ENCODE results near the gene MRPL46.

The MRPL46 gene

GRCh38 chr15:88505721-88506120, 38.5 kb upstream of the MRPL46 start:
- no peak overlapping the region for H3K4me3 ChIP-seq (ENCODE audit: insufficient read depth in 1 of 2, low read depth in 1 of 2, low read length in 2 of 2)
- H4K91ac ChIP-seq (ENCODE audit: low read length), result no peak overlapping the region
- H2BK120ac ChIP-seq (ENCODE audit: low read depth, low read length), result no peak overlapping the region
- no peaks in the 10 kb centered on the region for H3K27me3 ChIP-seq (ENCODE audit: control insufficient read depth in 1 of 2, insufficient read depth in 1 of 2, low read length in 2 of 2)
- no peak overlapping the region for H3K4me2 ChIP-seq (ENCODE audit: low read length, poor library complexity, severe bottlenecking)
- H3K23ac ChIP-seq (ENCODE audit: low read length in 2 of 2), result no peak overlapping the region
- H3K4me1 ChIP-seq (ENCODE audit: control insufficient read depth, insufficient read depth, low read depth, low read length), result no peaks in the 10 kb centered on the region
- no peaks in the 10 kb centered on the region for H3K79me1 ChIP-seq (replicated peaks; ENCODE audit: low read length, poor library complexity, severe bottlenecking)
- H3K27ac ChIP-seq (ENCODE audit: low read length, poor library complexity, severe bottlenecking), result no peak overlapping the region
- H4K8ac ChIP-seq (ENCODE audit: low read length), result no peak overlapping the region
- H3K9me3 ChIP-seq (ENCODE audit: control insufficient read depth, low read length), result no peaks in the 10 kb centered on the region
- H2BK15ac ChIP-seq (ENCODE audit: low read depth, poor library complexity, severe bottlenecking), result no peak overlapping the region
- no peak overlapping the region for H2BK5ac ChIP-seq (ENCODE audit: low read depth, low read length, poor library complexity, severe bottlenecking)
- DNase-seq, result no peak
- H2AFZ ChIP-seq (ENCODE audit: low read depth, low read length), result no peak overlapping the region
- H3K4ac ChIP-seq (ENCODE audit: low read depth in 1 of 2, low read length in 2 of 2), result no peak overlapping the region
- H3K36me3 ChIP-seq (ENCODE audit: control insufficient read depth in 1 of 2, insufficient read depth in 2 of 2, low read depth in 1 of 2, low read length in 2 of 2), result peaks cover 7 to 44% of the 10 kb centered on the region in 2 experiments
- H2BK12ac ChIP-seq (ENCODE audit: low read length in 2 of 2), result no peak overlapping the region
- H3K9ac ChIP-seq (ENCODE audit: low read length), result no peak overlapping the region
- H3K18ac ChIP-seq (ENCODE audit: low read depth in 1 of 2, low read length in 2 of 2), result no peak overlapping the region
- no peak overlapping the region for H2AK5ac ChIP-seq (ENCODE audit: low read length, severe bottlenecking)
- WGBS, result 100% methylated on average over 2 of the region's 2 CpGs
- no peak overlapping the region for H3K14ac ChIP-seq (ENCODE audit: low read length in 2 of 2)

- 98% methylated on average over 1 of the region's 1 CpG for WGBS
- Histone ChIP-seq H2BK12ac (ENCODE audit: low read length in 2 of 2) (no peak overlapping the region), H3K36me3 (ENCODE audit: control insufficient read depth in 1 of 2, insufficient read depth in 2 of 2, low read depth in 1 of 2, low read length in 2 of 2) (peaks cover 3 to 33% of the 10 kb centered on the region in 2 experiments), H3K4ac (ENCODE audit: low read depth in 1 of 2, low read length in 2 of 2) (no peak overlapping the region), H3K14ac (ENCODE audit: low read length in 2 of 2) (no peak overlapping the region), H2AK5ac (ENCODE audit: low read length, severe bottlenecking) (no peak overlapping the region), H3K4me2 (ENCODE audit: low read length, poor library complexity, severe bottlenecking) (no peak overlapping the region), H3K27me3 (ENCODE audit: control insufficient read depth in 1 of 2, insufficient read depth in 1 of 2, low read length in 2 of 2) (no peaks in the 10 kb centered on the region), H4K91ac (ENCODE audit: low read length) (no peak overlapping the region), H3K18ac (ENCODE audit: low read depth in 1 of 2, low read length in 2 of 2) (no peak overlapping the region), H3K79me1 (replicated peaks; ENCODE audit: low read length, poor library complexity, severe bottlenecking) (no peaks in the 10 kb centered on the region), H2BK120ac (ENCODE audit: low read depth, low read length) (no peak overlapping the region), H3K9ac (ENCODE audit: low read length) (no peak overlapping the region), H3K4me3 (ENCODE audit: insufficient read depth in 1 of 2, low read depth in 1 of 2, low read length in 2 of 2) (no peak overlapping the region), H3K9me3 (ENCODE audit: control insufficient read depth, low read length) (no peaks in the 10 kb centered on the region), H3K23ac (ENCODE audit: low read length in 2 of 2) (no peak overlapping the region), H3K27ac (ENCODE audit: low read length, poor library complexity, severe bottlenecking) (no peak overlapping the region), H2AFZ (ENCODE audit: low read depth, low read length) (no peak overlapping the region), H4K8ac (ENCODE audit: low read length) (no peak overlapping the region), H3K4me1 (ENCODE audit: control insufficient read depth, insufficient read depth, low read depth, low read length) (no peaks in the 10 kb centered on the region), H2BK15ac (ENCODE audit: low read depth, poor library complexity, severe bottlenecking) (no peak overlapping the region), H2BK5ac (ENCODE audit: low read depth, low read length, poor library complexity, severe bottlenecking) (no peak overlapping the region)
- no peak for DNase-seq
These were observed 37.3 kb upstream of the MRPL46 start for GRCh38 chr15:88504445-88504844.

- H3K18ac ChIP-seq (ENCODE audit: low read depth in 1 of 2, low read length in 2 of 2), result no peak overlapping the region
- H3K79me1 ChIP-seq (replicated peaks; ENCODE audit: low read length, poor library complexity, severe bottlenecking), result no peaks in the 10 kb centered on the region
- no peak overlapping the region for H2AK5ac ChIP-seq (ENCODE audit: low read length, severe bottlenecking)
- H2BK5ac ChIP-seq (ENCODE audit: low read depth, low read length, poor library complexity, severe bottlenecking), result no peak overlapping the region
- H3K14ac ChIP-seq (ENCODE audit: low read length in 2 of 2), result no peak overlapping the region
- 93% methylated on average over 3 of the region's 3 CpGs for whole genome bisulfite sequencing
- no peak overlapping the region for H4K91ac ChIP-seq (ENCODE audit: low read length)
- no peak overlapping the region for H3K23ac ChIP-seq (ENCODE audit: low read length in 2 of 2)
- H4K8ac ChIP-seq (ENCODE audit: low read length), result no peak overlapping the region
- no peaks in the 10 kb centered on the region for H3K27me3 ChIP-seq (ENCODE audit: control insufficient read depth in 1 of 2, insufficient read depth in 1 of 2, low read length in 2 of 2)
- H3K4me2 ChIP-seq (ENCODE audit: low read length, poor library complexity, severe bottlenecking), result no peak overlapping the region
- no peak overlapping the region for H2BK12ac ChIP-seq (ENCODE audit: low read length in 2 of 2)
- H3K27ac ChIP-seq (ENCODE audit: low read length, poor library complexity, severe bottlenecking), result no peak overlapping the region
- H3K4me1 ChIP-seq (ENCODE audit: control insufficient read depth, insufficient read depth, low read depth, low read length), result no peaks in the 10 kb centered on the region
- H3K9me3 ChIP-seq (ENCODE audit: control insufficient read depth, low read length), result no peaks in the 10 kb centered on the region
- no peaks in the 10 kb centered on the region for H3K36me3 ChIP-seq (ENCODE audit: control insufficient read depth in 1 of 2, insufficient read depth in 2 of 2, low read depth in 1 of 2, low read length in 2 of 2)
- H2BK120ac ChIP-seq (ENCODE audit: low read depth, low read length), result no peak overlapping the region
- no peak overlapping the region for H2AFZ ChIP-seq (ENCODE audit: low read depth, low read length)
- no peak for DNase-seq
- H3K9ac ChIP-seq (ENCODE audit: low read length), result no peak overlapping the region
- H2BK15ac ChIP-seq (ENCODE audit: low read depth, poor library complexity, severe bottlenecking), result no peak overlapping the region
- no peak overlapping the region for H3K4me3 ChIP-seq (ENCODE audit: insufficient read depth in 1 of 2, low read depth in 1 of 2, low read length in 2 of 2)
- no peak overlapping the region for H3K4ac ChIP-seq (ENCODE audit: low read depth in 1 of 2, low read length in 2 of 2)
These were observed 31.8 kb upstream of the MRPL46 start for GRCh38 chr15:88498996-88499395.

- DNase-seq, result no peak
- Histone ChIP-seq H2BK120ac (ENCODE audit: low read depth, low read length) (no peak overlapping the region), H4K8ac (ENCODE audit: low read length) (no peak overlapping the region), H3K4me1 (ENCODE audit: control insufficient read depth, insufficient read depth, low read depth, low read length) (no peaks in the 10 kb centered on the region), H2BK12ac (ENCODE audit: low read length in 2 of 2) (no peak overlapping the region), H3K4ac (ENCODE audit: low read depth in 1 of 2, low read length in 2 of 2) (no peak overlapping the region), H3K9ac (ENCODE audit: low read length) (no peak overlapping the region), H3K27ac (ENCODE audit: low read length, poor library complexity, severe bottlenecking) (no peak overlapping the region), H2AK5ac (ENCODE audit: low read length, severe bottlenecking) (no peak overlapping the region), H3K14ac (ENCODE audit: low read length in 2 of 2) (no peak overlapping the region), H3K36me3 (ENCODE audit: control insufficient read depth in 1 of 2, insufficient read depth in 2 of 2, low read depth in 1 of 2, low read length in 2 of 2) (no peaks in the 10 kb centered on the region), H3K4me2 (ENCODE audit: low read length, poor library complexity, severe bottlenecking) (no peak overlapping the region), H3K23ac (ENCODE audit: low read length in 2 of 2) (no peak overlapping the region), H2AFZ (ENCODE audit: low read depth, low read length) (no peak overlapping the region), H3K4me3 (ENCODE audit: insufficient read depth in 1 of 2, low read depth in 1 of 2, low read length in 2 of 2) (no peak overlapping the region), H3K27me3 (ENCODE audit: control insufficient read depth in 1 of 2, insufficient read depth in 1 of 2, low read length in 2 of 2) (no peaks in the 10 kb centered on the region), H3K79me1 (replicated peaks; ENCODE audit: low read length, poor library complexity, severe bottlenecking) (no peaks in the 10 kb centered on the region), H2BK5ac (ENCODE audit: low read depth, low read length, poor library complexity, severe bottlenecking) (no peak overlapping the region), H3K9me3 (ENCODE audit: control insufficient read depth, low read length) (no peaks in the 10 kb centered on the region), H4K91ac (ENCODE audit: low read length) (no peak overlapping the region), H3K18ac (ENCODE audit: low read depth in 1 of 2, low read length in 2 of 2) (no peak overlapping the region), H2BK15ac (ENCODE audit: low read depth, poor library complexity, severe bottlenecking) (no peak overlapping the region)
- 91% methylated on average over 9 of the region's 11 CpGs for WGBS
These were observed 30.0 kb upstream of the MRPL46 start for GRCh38 chr15:88497109-88497765.
